ENCODE measurements around the gene KRT25.

- TF ChIP-seq EZH2 (IDR thresholded peaks at IDR 0.05; ENCODE audit: borderline replicate concordance, low read length) = no peak
- TF ChIP-seq, protein P1, sequence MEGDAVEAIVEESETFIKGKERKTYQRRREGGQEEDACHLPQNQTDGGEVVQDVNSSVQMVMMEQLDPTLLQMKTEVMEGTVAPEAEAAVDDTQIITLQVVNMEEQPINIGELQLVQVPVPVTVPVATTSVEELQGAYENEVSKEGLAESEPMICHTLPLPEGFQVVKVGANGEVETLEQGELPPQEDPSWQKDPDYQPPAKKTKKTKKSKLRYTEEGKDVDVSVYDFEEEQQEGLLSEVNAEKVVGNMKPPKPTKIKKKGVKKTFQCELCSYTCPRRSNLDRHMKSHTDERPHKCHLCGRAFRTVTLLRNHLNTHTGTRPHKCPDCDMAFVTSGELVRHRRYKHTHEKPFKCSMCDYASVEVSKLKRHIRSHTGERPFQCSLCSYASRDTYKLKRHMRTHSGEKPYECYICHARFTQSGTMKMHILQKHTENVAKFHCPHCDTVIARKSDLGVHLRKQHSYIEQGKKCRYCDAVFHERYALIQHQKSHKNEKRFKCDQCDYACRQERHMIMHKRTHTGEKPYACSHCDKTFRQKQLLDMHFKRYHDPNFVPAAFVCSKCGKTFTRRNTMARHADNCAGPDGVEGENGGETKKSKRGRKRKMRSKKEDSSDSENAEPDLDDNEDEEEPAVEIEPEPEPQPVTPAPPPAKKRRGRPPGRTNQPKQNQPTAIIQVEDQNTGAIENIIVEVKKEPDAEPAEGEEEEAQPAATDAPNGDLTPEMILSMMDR (IDR thresholded peaks at IDR 0.05; ENCODE audit: low read length) = no peak
Observed at GRCh38 chr17:40772101-40772500, 17.0 kb upstream of the KRT25 start, which contains the start of gene KRT26.

Data from OCI-LY1 (cell line).